Activated CD4-positive, alpha-beta T cell treated with anti-CD3 and anti-CD28 coated beads, Interleukin-2, amount 50 U/mL, for 16 hours (primary cell): Measurements from ENCODE around the gene BTBD16.
A peak's percentile ranks its signal among the peaks of the same experiment; 100 is the strongest.

Experiments
- DNase-seq: peaks from one replicate; pipeline ENCODE4 v3.0.0-alpha.2; 2020

Gene BTBD16

GRCh38 chr10:122296363-122297120 lies 25.4 kb downstream of the BTBD16 start:
- no peak for DNase-seq

DNA sequence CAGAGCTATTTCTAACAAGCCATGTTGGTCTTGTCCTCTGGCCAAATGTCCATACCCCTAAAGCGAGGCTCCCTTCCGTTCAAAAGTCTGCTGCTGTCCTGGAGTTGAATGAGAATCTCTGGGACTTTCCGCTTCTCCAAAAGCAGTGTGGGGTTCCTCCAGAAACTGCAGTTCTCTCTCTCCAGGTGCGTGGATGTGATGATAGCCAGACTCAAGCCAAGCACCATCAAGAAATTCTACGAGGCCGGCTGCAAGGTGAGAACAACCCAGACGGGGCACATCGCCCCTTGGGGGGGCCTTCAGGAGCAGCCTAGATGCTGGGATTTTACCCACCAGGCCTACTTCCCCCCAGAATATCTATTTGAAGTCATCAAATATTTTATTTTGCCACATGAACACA lies 26.5 kb downstream of the BTBD16 start:
- DNase-seq, result no peak

DNA sequence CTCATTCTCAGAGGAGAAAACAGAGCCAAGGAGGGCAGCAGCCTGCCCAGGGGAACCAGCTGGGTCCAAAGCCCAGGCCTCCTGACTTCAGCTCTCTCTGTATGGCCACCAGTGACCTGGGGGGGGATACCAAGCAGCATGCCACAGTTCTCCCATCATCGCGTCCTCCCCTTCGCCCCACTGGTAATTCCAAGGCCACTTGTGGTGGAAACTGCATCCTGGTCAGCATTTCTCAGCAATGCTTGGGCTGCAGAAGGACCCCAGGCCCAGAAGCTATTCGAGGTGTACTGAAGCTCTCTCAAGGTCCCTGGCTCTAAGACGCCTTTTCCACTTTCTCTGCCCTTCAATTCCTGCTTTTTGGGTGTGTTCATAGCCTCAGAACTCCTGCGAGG lies 27.1 kb downstream of the BTBD16 start:
- DNase-seq, result no peak

GRCh38 chr10:122298598-122299301 lies 27.7 kb downstream of the BTBD16 start:
- peak; percentile 59 for DNase-seq

DNA sequence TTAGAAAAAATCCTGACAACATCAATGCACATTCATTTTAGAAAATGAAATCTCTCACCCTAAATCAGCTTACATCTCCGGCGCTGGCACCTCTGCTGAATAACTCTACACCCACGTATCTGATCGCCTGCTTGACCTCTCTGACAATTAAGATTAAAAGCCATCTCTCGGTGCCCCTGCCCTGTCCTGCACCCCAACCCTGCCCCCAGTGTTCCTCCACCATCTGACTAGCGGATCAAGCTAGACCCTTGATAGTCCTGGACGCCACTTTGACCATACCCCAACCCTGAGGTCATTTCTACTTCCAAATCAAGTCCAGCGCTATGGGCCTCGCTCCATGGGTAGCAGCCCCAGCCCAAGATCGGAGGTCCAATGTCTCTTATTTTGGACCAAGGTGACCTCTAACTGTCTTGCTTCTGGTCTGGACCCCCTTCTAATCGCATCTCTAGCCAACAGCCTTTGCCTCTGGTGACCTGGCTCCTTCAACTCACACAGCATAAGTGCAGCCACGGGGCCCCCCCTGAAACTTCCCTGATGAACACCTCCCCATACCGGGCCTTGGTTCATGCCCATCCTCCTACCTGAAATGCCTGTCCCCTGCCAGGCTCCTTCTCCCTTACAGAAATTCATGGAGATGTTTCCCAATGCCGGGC lies 28.5 kb downstream of the BTBD16 start:
- no peak for DNase-seq

DNA sequence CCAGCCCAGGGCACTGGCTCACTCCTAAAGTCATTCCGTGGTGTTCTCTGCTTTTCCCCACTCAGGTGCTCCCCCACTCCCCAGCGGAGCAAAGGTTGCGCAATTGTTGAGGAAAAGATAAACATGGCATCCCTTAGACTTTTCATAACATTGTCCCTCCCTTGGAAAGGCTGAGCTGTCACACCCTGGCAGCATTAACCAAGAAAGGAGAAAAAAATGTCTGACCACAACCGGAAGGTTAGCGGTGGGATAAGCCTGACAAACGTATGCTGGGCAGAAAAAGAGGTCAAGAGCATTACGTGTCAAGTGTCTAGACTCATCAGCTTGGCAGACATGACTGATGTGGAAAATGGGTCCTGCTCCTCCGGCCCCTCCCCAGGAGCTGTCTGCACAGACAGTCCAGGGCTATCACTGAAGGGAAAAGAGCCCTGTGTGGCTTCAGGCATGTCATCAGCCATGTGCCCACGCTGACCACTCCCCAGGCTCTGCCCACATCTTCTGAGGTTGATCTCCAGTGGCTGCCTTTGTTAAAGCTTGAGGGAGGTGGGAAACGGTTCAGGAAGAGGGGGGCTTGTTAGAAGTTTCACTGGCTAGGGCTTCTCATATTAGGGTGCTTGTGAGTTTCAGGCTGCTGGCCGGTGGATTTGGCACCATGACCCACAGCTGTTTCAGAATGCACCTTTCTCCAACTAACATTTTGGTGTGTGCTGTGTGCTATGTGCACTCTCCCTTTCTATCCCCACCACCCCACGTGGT lies 30.1 kb downstream of the BTBD16 start:
- no peak for DNase-seq

DNA sequence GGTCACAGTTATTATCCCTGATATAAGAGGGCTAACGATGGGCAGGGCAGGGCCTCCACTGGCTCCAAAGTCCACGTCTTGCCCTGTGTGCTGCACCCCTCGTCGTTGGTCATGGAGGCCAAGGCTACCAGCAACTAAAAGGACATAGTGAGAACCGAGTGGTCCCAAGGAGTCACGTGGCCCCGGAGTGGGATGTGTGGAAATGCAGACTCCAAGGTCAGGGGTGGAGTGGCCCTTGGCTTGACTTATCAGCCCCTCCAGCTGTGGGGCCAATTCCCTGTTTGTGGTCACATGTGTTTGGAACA lies 30.7 kb downstream of the BTBD16 start:
- no peak for DNase-seq

- DNase-seq, result no peak
These were observed 31.2 kb downstream of the BTBD16 start for GRCh38 chr10:122302315-122302714.

DNA sequence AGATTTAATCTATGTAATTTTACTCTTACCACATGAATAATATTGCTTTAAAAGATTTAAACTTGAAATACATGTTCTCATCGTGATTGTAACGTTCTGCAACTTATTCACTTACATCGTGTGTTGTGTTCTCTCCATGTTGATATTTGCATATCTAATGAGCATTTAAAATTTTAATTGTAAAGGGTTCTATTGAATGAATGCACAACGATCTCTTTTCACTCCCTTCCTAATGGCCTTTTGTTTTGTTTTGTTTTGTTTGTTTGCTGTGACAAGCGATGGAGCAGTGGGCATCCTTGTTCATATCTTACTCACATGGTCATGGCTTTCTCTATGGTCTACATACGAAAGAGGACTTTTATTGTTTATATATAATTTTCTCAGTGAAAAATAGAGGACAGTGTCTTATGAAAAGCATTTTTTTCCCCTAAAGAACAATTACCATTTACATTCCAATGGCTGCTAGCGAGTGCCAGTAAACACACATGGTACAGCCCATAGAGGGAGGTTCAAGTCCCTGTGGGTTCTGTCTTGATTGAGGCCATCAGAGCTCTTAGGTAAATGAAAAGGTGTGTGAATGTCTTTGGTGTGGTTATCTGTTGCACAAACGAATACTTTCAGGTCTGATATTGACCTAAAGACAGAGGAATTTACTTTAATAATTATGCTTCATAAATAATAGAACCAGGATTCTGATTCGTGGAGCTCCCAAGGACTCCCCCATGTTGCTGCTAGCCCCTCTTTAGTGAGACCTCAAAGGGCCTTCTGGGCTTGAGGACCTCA lies 32.4 kb downstream of the BTBD16 start:
- DNase-seq, result no peak

- no peak for DNase-seq
These were observed 33.0 kb downstream of the BTBD16 start for GRCh38 chr10:122304054-122304579.

- no peak for DNase-seq
These were observed 35.2 kb downstream of the BTBD16 start for GRCh38 chr10:122306282-122306681.

GRCh38 chr10:122306744-122307143 lies 35.6 kb downstream of the BTBD16 start:
- DNase-seq, result no peak

GRCh38 chr10:122307669-122308416 lies 36.7 kb downstream of the BTBD16 start:
- no peak for DNase-seq

- no peak for DNase-seq
These were observed 37.5 kb downstream of the BTBD16 start for GRCh38 chr10:122308417-122309141.

DNA sequence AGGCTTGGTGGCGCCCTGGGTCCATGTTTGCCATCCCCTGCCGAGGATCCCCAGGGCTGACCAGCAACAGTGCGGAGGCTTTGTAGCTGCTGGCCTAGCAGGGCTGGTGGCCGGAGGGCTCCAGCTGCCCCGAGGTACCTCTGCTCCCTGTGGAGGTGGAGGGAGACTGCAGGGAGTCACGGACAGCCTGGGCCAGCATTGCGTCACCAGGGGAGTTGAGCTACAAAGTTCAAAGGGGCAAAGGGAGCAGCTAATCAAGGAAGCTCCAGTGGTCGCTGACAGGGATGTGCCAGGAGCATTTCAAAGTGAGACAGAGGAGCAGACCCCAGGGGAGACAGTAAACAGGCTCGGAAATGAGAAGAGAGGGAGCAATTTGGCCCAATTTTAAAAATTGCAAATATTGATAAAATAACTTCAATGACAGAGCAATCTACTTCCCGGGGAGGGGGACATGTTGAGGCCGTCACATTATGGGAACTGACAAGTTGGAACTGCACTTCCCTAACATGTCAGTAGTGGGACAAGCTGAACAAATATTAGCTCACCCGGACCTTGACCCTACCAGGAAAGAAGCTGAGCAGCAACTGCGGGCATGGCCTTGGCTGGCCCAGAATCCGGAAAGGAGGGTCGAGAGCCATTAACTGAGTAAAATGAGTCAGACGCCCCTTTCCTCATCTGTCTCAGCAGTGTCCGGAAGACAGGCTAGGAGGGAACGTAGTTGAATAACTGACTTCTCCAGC lies 39.4 kb downstream of the BTBD16 start:
- no peak for DNase-seq

GRCh38 chr10:122311051-122311410 lies 39.9 kb downstream of the BTBD16 start:
- DNase-seq, result no peak

DNA sequence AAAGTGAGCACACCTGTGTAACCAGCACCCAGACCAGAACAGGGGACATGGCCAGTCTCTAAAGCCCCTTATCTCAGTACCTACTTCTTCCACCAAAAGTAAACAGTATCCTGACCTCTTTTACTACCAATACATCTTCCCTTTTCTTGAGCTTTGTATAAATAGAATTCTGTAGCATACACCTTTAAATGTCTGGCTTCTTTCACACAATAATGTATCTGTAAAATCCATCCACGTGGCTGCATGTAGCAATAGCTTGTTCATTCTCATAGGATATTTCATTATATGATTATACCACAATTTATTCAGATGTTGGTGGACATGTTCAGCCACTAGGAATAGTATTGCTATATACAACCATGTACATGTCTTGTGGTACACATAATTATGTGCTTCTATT lies 40.6 kb downstream of the BTBD16 start:
- DNase-seq, result no peak

DNA sequence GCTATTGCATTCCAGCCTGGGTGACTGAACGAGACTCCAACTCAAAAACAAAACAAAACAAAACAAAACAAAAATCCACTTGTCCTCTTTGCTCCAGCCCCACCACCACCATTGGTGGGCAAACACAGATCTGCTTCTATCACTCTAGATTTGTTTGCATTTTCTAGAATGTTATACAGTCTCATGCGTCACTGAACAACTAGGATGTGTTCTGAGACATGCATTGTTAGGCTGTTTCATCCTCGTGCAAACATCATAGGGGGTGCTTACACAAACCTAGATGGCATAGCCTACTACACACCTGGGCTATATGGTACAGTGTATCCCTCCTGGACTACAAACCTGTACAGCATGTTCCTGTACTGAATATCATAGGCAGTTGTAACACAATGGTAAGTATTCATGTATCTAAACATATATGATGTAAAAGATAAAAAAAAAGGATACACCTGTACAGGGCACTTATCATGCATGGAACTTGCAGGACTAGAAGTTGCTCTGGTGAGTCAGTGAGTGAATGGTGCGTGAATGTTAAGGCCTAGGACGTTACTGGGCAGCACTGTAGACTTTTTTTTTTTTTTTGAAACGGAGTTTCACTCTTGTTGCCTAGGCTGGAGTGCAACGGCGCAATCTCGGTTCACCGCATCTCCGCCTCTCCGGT lies 45.3 kb downstream of the BTBD16 start:
- no peak for DNase-seq

- DNase-seq, result no peak
These were observed 50.9 kb downstream of the BTBD16 start for GRCh38 chr10:122321960-122322359.

DNA sequence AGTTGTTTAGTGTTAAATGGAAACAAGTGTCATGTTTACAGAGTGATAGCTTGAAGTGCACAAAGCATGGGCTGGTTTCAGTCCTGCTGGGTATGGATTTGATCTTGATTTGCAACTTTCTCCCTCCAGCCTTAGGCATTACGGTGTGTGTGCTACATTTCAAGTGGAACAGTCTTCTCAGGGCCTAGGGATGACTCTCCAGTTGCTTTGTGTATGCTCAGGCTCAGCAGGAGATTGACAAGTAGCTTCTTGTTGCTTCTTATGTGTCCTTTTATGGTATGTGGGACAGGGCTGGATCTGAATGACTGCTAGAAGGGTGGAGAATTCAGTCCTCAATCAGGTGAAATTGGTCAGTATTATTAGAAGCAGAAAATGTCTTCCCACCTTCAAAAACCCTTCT lies 52.1 kb downstream of the BTBD16 start:
- no peak for DNase-seq
